Activated CD8-positive, alpha-beta T cell treated with anti-CD3 and anti-CD28 coated beads, Interleukin-2, amount 10 ng/mL, durations not matched to agents 7 days and 5 days (primary cell): Measurements from ENCODE around the gene FAM227B. TPM values are rescaled to one million over a fixed set of nuclear protein-coding genes. Genes with fewer than 3 reads are reported as not detected.
"Not testable (repeated sequence)": the region's sequence is repeated elsewhere in the genome, so short reads cannot be mapped to it uniquely, and the experiment has no call there.

ENCODE experiments used
- ATAC-seq: fragments of 150-1000 bp; cut with Tn5 transposase; one replicate; pipeline ENCODE4 v1.10.0; 2021; ENCODE audit warnings: moderate library complexity
- CTCF ChIA-PET: fragments of 350-600 bp; sonication (Branson Sonifier 250); formaldehyde crosslinking; loops from one replicate; lab custom pipeline; 2021; ENCODE audit warnings: antibody characterized with exemption; lab: Charles Lee
- POLR2A ChIA-PET: fragments of 350-600 bp; sonication (Branson Sonifier 250); formaldehyde crosslinking; loops from one replicate; lab custom pipeline; 2021; ENCODE audit warnings: antibody characterized with exemption; lab: Charles Lee
- DNase-seq: peaks from one replicate; pipeline ENCODE4 v3.0.0-alpha.2; 2020
- H3K27ac Mint-ChIP-seq: one replicate; pipeline ENCODE4 v1.8.0; 2021; ENCODE audit warnings: mild to moderate bottlenecking, mixed read lengths
- H3K27me3 Mint-ChIP-seq: one replicate; pipeline ENCODE4 v1.8.0; 2021; ENCODE audit warnings: low read depth, mixed read lengths
- H3K36me3 Mint-ChIP-seq: one replicate; pipeline ENCODE4 v1.8.0; 2021; ENCODE audit warnings: low read depth, mixed read lengths
- H3K4me1 Mint-ChIP-seq: one replicate; pipeline ENCODE4 v1.8.0; 2021; ENCODE audit warnings: low read depth, mixed read lengths
- H3K4me3 Mint-ChIP-seq: one replicate; pipeline ENCODE4 v1.8.0; 2021; ENCODE audit warnings: mild to moderate bottlenecking, mixed read lengths
- H3K9me3 Mint-ChIP-seq: one replicate; pipeline ENCODE4 v1.8.0; 2022; ENCODE audit warnings: mixed read lengths; ENCODE audit not compliant: insufficient read depth
- total RNA-seq, 2 experiments: library from RNA; stranded (reverse); gene quantifications; one replicate each; pipeline ENCODE4 v1.2.3, GENCODE V29; 2021

FAM227B gene
- total RNA-seq, 2 experiments from 2014 or later = 3.2 to 3.7 TPM

GRCh38 chr15:49530092-49530491, 90.5 kb downstream of the FAM227B start:
- Mint-ChIP-seq H3K9me3 (peaks cover 8% of the 10 kb centered on the region), H3K36me3 (no peaks in the 10 kb centered on the region), H3K4me1 (no peaks in the 10 kb centered on the region), H3K27me3 (no peaks in the 10 kb centered on the region), H3K27ac (no peak overlapping the region), H3K4me3 (no peak overlapping the region)
- ATAC-seq (no peak), DNase-seq (no peak)
- POLR2A ChIA-PET = no interaction called here
- CTCF ChIA-PET = no interaction called here

- DNase-seq (no peak), ATAC-seq (no peak)
- Mint-ChIP-seq H3K27me3 (no peaks in the 10 kb centered on the region), H3K36me3 (no peaks in the 10 kb centered on the region), H3K4me3 (no peak overlapping the region), H3K27ac (no peak overlapping the region), H3K9me3 (peaks cover 12% of the 10 kb centered on the region), H3K4me1 (no peaks in the 10 kb centered on the region)
- CTCF ChIA-PET = no interaction called here
- POLR2A ChIA-PET = no interaction called here
Observed at GRCh38 chr15:49528289-49528688, 92.3 kb downstream of the FAM227B start.

- POLR2A ChIA-PET = no interaction called here
- Mint-ChIP-seq H3K4me1 (no peaks in the 10 kb centered on the region), H3K27ac (no peak overlapping the region), H3K27me3 (no peaks in the 10 kb centered on the region), H3K9me3 (peaks cover 12% of the 10 kb centered on the region), H3K36me3 (no peaks in the 10 kb centered on the region), H3K4me3 (no peak overlapping the region)
- no peak for DNase-seq
- CTCF ChIA-PET = interaction anchor here (1.0 kb wide), 1 partner anchor 172 kb away, joined by 3 read pairs; no protein-coding TSS in a partner anchor
- no peak for ATAC-seq
Observed at GRCh38 chr15:49521802-49522201, 98.8 kb downstream of the FAM227B start.

- H3K4me3 Mint-ChIP-seq, H3K27ac Mint-ChIP-seq, H3K4me1 Mint-ChIP-seq, H3K9me3 Mint-ChIP-seq, POLR2A ChIA-PET, DNase-seq, H3K36me3 Mint-ChIP-seq, ATAC-seq, CTCF ChIA-PET: not testable (repeated sequence)
- peaks cover 17% of the 10 kb centered on the region for H3K27me3 Mint-ChIP-seq
Observed at GRCh38 chr15:49512739-49513138, 107.9 kb downstream of the FAM227B start.

- CTCF ChIA-PET = no interaction called here
- Mint-ChIP-seq H3K4me1 (no peaks in the 10 kb centered on the region), H3K27ac (no peak overlapping the region), H3K36me3 (no peaks in the 10 kb centered on the region), H3K4me3 (no peak overlapping the region), H3K27me3 (peaks cover 5% of the 10 kb centered on the region), H3K9me3 (peaks cover 9% of the 10 kb centered on the region)
- POLR2A ChIA-PET = no interaction called here
- ATAC-seq = no peak
- no peak for DNase-seq
Observed at GRCh38 chr15:49507261-49507660, 113.4 kb downstream of the FAM227B start.

GRCh38 chr15:49506341-49506740, 114.3 kb downstream of the FAM227B start:
- CTCF ChIA-PET = no interaction called here
- no peak for ATAC-seq
- Mint-ChIP-seq H3K4me1 (no peaks in the 10 kb centered on the region), H3K27ac (no peak overlapping the region), H3K27me3 (peaks cover under 1% of the 10 kb centered on the region), H3K4me3 (no peak overlapping the region), H3K9me3 (peaks cover 9% of the 10 kb centered on the region), H3K36me3 (no peaks in the 10 kb centered on the region)
- POLR2A ChIA-PET = no interaction called here
- no peak for DNase-seq

GRCh38 chr15:49501586-49501985, 119.0 kb downstream of the FAM227B start:
- H3K4me1 Mint-ChIP-seq = no peaks in the 10 kb centered on the region
- ChIA-PET POLR2A (no interaction called here), CTCF (no interaction called here)
- DNase-seq = no peak
- no peaks in the 10 kb centered on the region for H3K36me3 Mint-ChIP-seq
- H3K4me3 Mint-ChIP-seq = no peak overlapping the region
- no peaks in the 10 kb centered on the region for H3K27me3 Mint-ChIP-seq
- no peak overlapping the region for H3K27ac Mint-ChIP-seq
- H3K9me3 Mint-ChIP-seq = peaks cover 9% of the 10 kb centered on the region
- no peak for ATAC-seq

GRCh38 chr15:49495993-49496753, 124.4 kb downstream of the FAM227B start:
- H3K36me3 Mint-ChIP-seq = no peaks in the 10 kb centered on the region
- CTCF ChIA-PET = no interaction called here
- ATAC-seq (no peak), DNase-seq (no peak)
- peaks cover 2% of the 10 kb centered on the region for H3K27me3 Mint-ChIP-seq
- no peaks in the 10 kb centered on the region for H3K4me1 Mint-ChIP-seq
- H3K9me3 Mint-ChIP-seq = no peaks in the 10 kb centered on the region
- POLR2A ChIA-PET = no interaction called here
- no peak overlapping the region for H3K4me3 Mint-ChIP-seq
- no peak overlapping the region for H3K27ac Mint-ChIP-seq

- Mint-ChIP-seq H3K9me3 (no peaks in the 10 kb centered on the region), H3K27ac (no peak overlapping the region), H3K27me3 (peaks cover 2% of the 10 kb centered on the region), H3K4me1 (no peaks in the 10 kb centered on the region), H3K36me3 (no peaks in the 10 kb centered on the region), H3K4me3 (no peak overlapping the region)
- ChIA-PET CTCF (no interaction called here), POLR2A (no interaction called here)
- ATAC-seq (no peak), DNase-seq (no peak)
Observed at GRCh38 chr15:49494842-49495241, 125.8 kb downstream of the FAM227B start.

GRCh38 chr15:49492830-49493229, 127.8 kb downstream of the FAM227B start:
- CTCF ChIA-PET = no interaction called here
- H3K27ac Mint-ChIP-seq = no peak overlapping the region
- H3K4me1 Mint-ChIP-seq = no peaks in the 10 kb centered on the region
- peaks cover 2% of the 10 kb centered on the region for H3K27me3 Mint-ChIP-seq
- H3K9me3 Mint-ChIP-seq = no peaks in the 10 kb centered on the region
- DNase-seq (no peak), ATAC-seq (no peak)
- no peak overlapping the region for H3K4me3 Mint-ChIP-seq
- POLR2A ChIA-PET = no interaction called here
- H3K36me3 Mint-ChIP-seq = no peaks in the 10 kb centered on the region

- Mint-ChIP-seq H3K27me3 (peaks cover 2% of the 10 kb centered on the region), H3K9me3 (no peaks in the 10 kb centered on the region), H3K4me1 (no peaks in the 10 kb centered on the region), H3K4me3 (no peak overlapping the region), H3K36me3 (no peaks in the 10 kb centered on the region), H3K27ac (no peak overlapping the region)
- ATAC-seq (no peak), DNase-seq (no peak)
- POLR2A ChIA-PET = no interaction called here
- CTCF ChIA-PET = no interaction called here
Observed at GRCh38 chr15:49492151-49492550, 128.5 kb downstream of the FAM227B start.

GRCh38 chr15:49490966-49491365, 129.7 kb downstream of the FAM227B start:
- Mint-ChIP-seq H3K4me3 (no peak overlapping the region), H3K27ac (no peak overlapping the region), H3K4me1 (no peaks in the 10 kb centered on the region), H3K27me3 (peaks cover 2% of the 10 kb centered on the region), H3K36me3 (no peaks in the 10 kb centered on the region), H3K9me3 (no peaks in the 10 kb centered on the region)
- CTCF ChIA-PET = no interaction called here
- no peak for DNase-seq
- ATAC-seq = no peak
- POLR2A ChIA-PET = no interaction called here

GRCh38 chr15:49485401-49485800, 135.2 kb downstream of the FAM227B start:
- ATAC-seq, H3K36me3 Mint-ChIP-seq, POLR2A ChIA-PET: not testable (repeated sequence)

More at GRCh38 chr15:49485401-49485800, 135.2 kb downstream of the FAM227B start:
- CTCF ChIA-PET, DNase-seq, H3K27me3 Mint-ChIP-seq, H3K27ac Mint-ChIP-seq, H3K4me1 Mint-ChIP-seq, H3K4me3 Mint-ChIP-seq, H3K9me3 Mint-ChIP-seq: not testable (repeated sequence)
